CD14-positive monocyte (primary cell): Measurements from ENCODE around the gene CHN2. TPM values are rescaled to one million over a fixed set of nuclear protein-coding genes. Genes with fewer than 3 reads are reported as not detected.

Experiments
- DNase-seq, 3 donors: peaks; one replicate each; pipeline ENCODE4 v3.0.0-alpha.2; 2011 to 2022
- H2AFZ ChIP-seq: 2 replicates; pipeline ENCODE4 v1.6.0; 2012; ENCODE audit warnings: mild to moderate bottlenecking, low read depth, low read length, inconsistent platforms; ENCODE audit not compliant: insufficient read depth, poor library complexity, severe bottlenecking
- H3K27ac ChIP-seq, 2 donors: 1 replicate in 1 of 2; 2 replicates in 1 of 2; pipeline ENCODE4 v1.5.1; 2012 to 2013; ENCODE audit warnings: low read length in 2 of 2, control low read depth in 1 of 2, inconsistent platforms in 1 of 2, low read depth in 1 of 2, mild to moderate bottlenecking in 1 of 2
- H3K27me3 ChIP-seq, 2 donors: one replicate each; pipeline versions ENCODE4 v1.6.0 to v1.6.1; 2011 to 2013; ENCODE audit warnings: low read length in 2 of 2; ENCODE audit not compliant: control insufficient read depth in 2 of 2, insufficient read depth in 2 of 2
- H3K36me3 ChIP-seq, 2 donors: replicated peaks in 1 of 2; 1 replicate in 1 of 2; 2 replicates in 1 of 2; pipeline versions ENCODE4 v1.5.1 to v1.6.1; 2012 to 2013; ENCODE audit warnings: low read length in 2 of 2, control low read depth in 1 of 2, inconsistent platforms in 1 of 2, mild to moderate bottlenecking in 1 of 2; ENCODE audit not compliant: insufficient read depth in 2 of 2, control insufficient read depth in 1 of 2
- H3K4me1 ChIP-seq, 2 donors: 1 replicate in 1 of 2; 2 replicates in 1 of 2; pipeline versions ENCODE4 v1.5.1 to v1.6.1; 2012 to 2013; ENCODE audit warnings: low read length in 2 of 2, control low read depth in 1 of 2, inconsistent platforms in 1 of 2, mild to moderate bottlenecking in 1 of 2, moderate library complexity in 1 of 2; ENCODE audit not compliant: insufficient read depth in 2 of 2, control insufficient read depth in 1 of 2
- H3K4me2 ChIP-seq: replicated peaks from 2 replicates; pipeline ENCODE3; 2012; ENCODE audit warnings: low read length, moderate library complexity, mild to moderate bottlenecking; ENCODE audit not compliant: poor library complexity, severe bottlenecking; ENCODE audit errors: extremely low read depth
- H3K4me3 ChIP-seq, 3 experiments: fragments of 200-600 bp in 1 of 3; sonication (generic) in 1 of 3; replicated peaks in 1 of 3; 1 replicate in 2 of 3; 2 replicates in 1 of 3; pipeline ENCODE4 v1.5.1; 2011 to 2013; ENCODE audit warnings: low read length in 3 of 3, mild to moderate bottlenecking in 3 of 3, control low read depth in 2 of 3, low read depth in 2 of 3, inconsistent platforms in 1 of 3, moderate library complexity in 1 of 3
- H3K79me2 ChIP-seq: 2 replicates; pipeline ENCODE4 v1.6.0; 2012; ENCODE audit warnings: mild to moderate bottlenecking, control low read depth, inconsistent platforms, low read length, moderate library complexity; ENCODE audit not compliant: insufficient read depth
- H3K9ac ChIP-seq: 2 replicates; pipeline ENCODE4 v1.6.0; 2017; ENCODE audit warnings: low read length, mild to moderate bottlenecking; ENCODE audit not compliant: insufficient read depth, poor library complexity, severe bottlenecking
- H3K9me3 ChIP-seq, 2 donors: replicated peaks in 1 of 2; 1 replicate in 1 of 2; 2 replicates in 1 of 2; pipeline versions ENCODE4 v1.5.1 to v1.6.1; 2012 to 2013; ENCODE audit warnings: low read length in 2 of 2, control low read depth in 1 of 2; ENCODE audit not compliant: control insufficient read depth in 1 of 2, insufficient read depth in 1 of 2
- H4K20me1 ChIP-seq: 2 replicates; pipeline ENCODE4 v1.6.0; 2012; ENCODE audit warnings: mild to moderate bottlenecking, low read length, control low read depth, moderate library complexity; ENCODE audit not compliant: insufficient read depth
- H3K27ac Mint-ChIP-seq, 7 donors: one replicate each; pipeline ENCODE4 v1.8.0; 2020; ENCODE audit warnings: mild to moderate bottlenecking in 7 of 7, mixed read lengths in 7 of 7, moderate library complexity in 6 of 7, inconsistent platforms in 2 of 7
- H3K27me3 Mint-ChIP-seq, 3 donors: one replicate each; pipeline ENCODE4 v1.8.0; 2021 to 2022; ENCODE audit warnings: low read depth in 3 of 3, mild to moderate bottlenecking in 3 of 3, mixed read lengths in 3 of 3, moderate library complexity in 3 of 3, inconsistent platforms in 1 of 3
- H3K36me3 Mint-ChIP-seq, 2 donors: one replicate each; pipeline ENCODE4 v1.8.0; 2020; ENCODE audit warnings: mixed read lengths in 2 of 2, inconsistent platforms in 1 of 2, mild to moderate bottlenecking in 1 of 2
- H3K4me1 Mint-ChIP-seq: one replicate; pipeline ENCODE4 v1.8.0; 2020; ENCODE audit warnings: mild to moderate bottlenecking, mixed read lengths
- H3K4me3 Mint-ChIP-seq, 2 donors: one replicate each; pipeline ENCODE4 v1.8.0; 2020; ENCODE audit warnings: mild to moderate bottlenecking in 2 of 2, mixed read lengths in 2 of 2, moderate library complexity in 1 of 2
- H3K9me3 Mint-ChIP-seq, 7 donors: one replicate each; pipeline ENCODE4 v1.8.0; 2020 to 2022; ENCODE audit warnings: mixed read lengths in 7 of 7, mild to moderate bottlenecking in 6 of 7, moderate library complexity in 6 of 7, inconsistent platforms in 2 of 7
- CTCF ChIP-seq: fragments of 200-600 bp; IDR thresholded peaks from one replicate; pipeline ENCODE4 v1.8.0; 2022; ENCODE audit warnings: antibody characterized with exemption, mild to moderate bottlenecking
- WGBS: methylation state at CpG from one replicate; pipeline ENCODE4 v1.1.5; 2013; ENCODE audit warnings: missing lambda C conversion rate; ENCODE audit not compliant: insufficient coverage; 5-methylcytosine and 5-hydroxymethylcytosine counted together
- intact Hi-C, 2 donors: fragments of 100-400 bp; cut with micrococcal nuclease; formaldehyde crosslinking; loops; one replicate each; pipeline versions ENCODE4 v1.15.0 to v1.15.1; 2023
- polyA plus RNA-seq, 3 donors: library from polyadenylated mRNA; depleted of rRNA in 1 of 3; unstranded in 2 of 3; stranded (reverse) in 1 of 3; fragments of 300-500 nt in 2 of 3; fragments of >200 nt in 1 of 3; fragmentation: Illumina TruSeq in 2 of 3; gene quantifications; 1 replicate in 2 of 3; 2 replicates in 1 of 3; pipeline ENCODE4 v1.2.3, GENCODE V29; 2012 to 2021

Gene CHN2
- polyA plus RNA-seq, 3 donors, result 26.6 to 66.5 (median 44.8) TPM

- no peak for DNase-seq
- Mint-ChIP-seq H3K27me3 (no peaks in the 10 kb centered on the region), H3K9me3 (peaks cover 5 to 12% (median 9%) of the 10 kb centered on the region in 7 donors), H3K4me1 (peaks cover 5% of the 10 kb centered on the region), H3K4me3 (no peak overlapping the region), H3K27ac (peak overlapping the region in 1 of 7 donors; percentile 70), H3K36me3 (peaks cover 20 to 26% of the 10 kb centered on the region in 2 donors)
- no CpG with 5 or more reads among the region's 1 CpG for WGBS
- H3K79me2 ChIP-seq, result peaks cover 4% of the 10 kb centered on the region
- H3K27me3 ChIP-seq, result no peaks in the 10 kb centered on the region
- peaks cover 2 to 15% of the 10 kb centered on the region in 2 donors for H3K36me3 ChIP-seq
- H4K20me1 ChIP-seq, result peaks cover 80% of the 10 kb centered on the region
- no peak overlapping the region for H3K4me3 ChIP-seq
- peaks cover 5 to 7% of the 10 kb centered on the region in 2 donors for H3K9me3 ChIP-seq
- no peaks in the 10 kb centered on the region for H3K4me1 ChIP-seq
- H3K4me2 ChIP-seq, result no peak overlapping the region
- H2AFZ ChIP-seq, result no peak overlapping the region
- no peak for TF ChIP-seq CTCF
- intact Hi-C loops, result no loop called here
- H3K27ac ChIP-seq, result no peak overlapping the region
- H3K9ac ChIP-seq, result no peak overlapping the region
These were observed 26.9 kb upstream of the CHN2 start for GRCh38 chr7:29167721-29168120.

- peaks cover 1% of the 10 kb centered on the region for H3K4me1 Mint-ChIP-seq
- peak overlapping the region in 1 of 7 donors; percentile 5 for H3K27ac Mint-ChIP-seq
- no peaks in the 10 kb centered on the region for H3K27me3 Mint-ChIP-seq
- no peak overlapping the region for H3K4me2 ChIP-seq
- H3K4me3 ChIP-seq, result no peak overlapping the region
- no peaks in the 10 kb centered on the region for H3K79me2 ChIP-seq
- H2AFZ ChIP-seq, result no peak overlapping the region
- no peak overlapping the region for H3K27ac ChIP-seq
- no peaks in the 10 kb centered on the region for H3K27me3 ChIP-seq
- DNase-seq, result no peak
- peaks cover 25 to 32% of the 10 kb centered on the region in 2 donors for H3K36me3 Mint-ChIP-seq
- H3K9ac ChIP-seq, result no peak overlapping the region
- peaks cover 3 to 6% (median 5%) of the 10 kb centered on the region in 7 donors for H3K9me3 Mint-ChIP-seq
- H3K4me1 ChIP-seq, result no peaks in the 10 kb centered on the region
- no peak overlapping the region for H3K4me3 Mint-ChIP-seq
- 100% methylated on average over 1 of the region's 7 CpGs for WGBS
- peaks cover 5% of the 10 kb centered on the region in 2 donors for H3K9me3 ChIP-seq
- TF ChIP-seq CTCF, result no peak
- H4K20me1 ChIP-seq, result peaks cover 77% of the 10 kb centered on the region
- H3K36me3 ChIP-seq, result peaks cover 2 to 15% of the 10 kb centered on the region in 2 donors
- intact Hi-C loops, result no loop called here
These were observed 23.8 kb upstream of the CHN2 start for GRCh38 chr7:29170781-29171180.
